ENCODE data around the gene MYCBP. TPM values are rescaled to one million over a fixed set of nuclear protein-coding genes. Genes with fewer than 3 reads are reported as not detected.
"Not testable (repeated sequence)": the region's sequence is repeated elsewhere in the genome, so short reads cannot be mapped to it uniquely, and the experiment has no call there.

MYCBP gene
- total RNA-seq, 4 donors from 2014 or later, result 21.6 to 31.4 (median 24.0) TPM

DNA sequence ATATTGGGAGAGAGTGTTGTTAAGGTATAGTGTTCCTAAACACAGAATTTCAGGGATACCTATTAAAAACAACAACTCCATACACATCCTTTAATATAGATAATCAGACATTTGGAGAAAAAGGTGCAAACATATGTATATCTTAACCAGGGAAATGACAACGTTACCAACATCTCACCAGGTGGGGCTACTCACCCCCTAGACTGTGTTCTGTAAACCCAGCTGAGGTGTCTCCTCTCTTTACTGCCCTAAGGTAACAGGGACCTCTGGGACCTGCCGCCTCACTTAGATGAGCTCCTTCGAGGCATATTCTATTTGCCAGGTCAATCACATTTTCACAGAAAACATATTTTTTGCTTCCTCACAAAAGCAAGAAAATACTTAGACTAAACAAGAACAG, 26.9 kb downstream of the MYCBP start:
- no peak for DNase-seq
- TF ChIP-seq, protein P1, sequence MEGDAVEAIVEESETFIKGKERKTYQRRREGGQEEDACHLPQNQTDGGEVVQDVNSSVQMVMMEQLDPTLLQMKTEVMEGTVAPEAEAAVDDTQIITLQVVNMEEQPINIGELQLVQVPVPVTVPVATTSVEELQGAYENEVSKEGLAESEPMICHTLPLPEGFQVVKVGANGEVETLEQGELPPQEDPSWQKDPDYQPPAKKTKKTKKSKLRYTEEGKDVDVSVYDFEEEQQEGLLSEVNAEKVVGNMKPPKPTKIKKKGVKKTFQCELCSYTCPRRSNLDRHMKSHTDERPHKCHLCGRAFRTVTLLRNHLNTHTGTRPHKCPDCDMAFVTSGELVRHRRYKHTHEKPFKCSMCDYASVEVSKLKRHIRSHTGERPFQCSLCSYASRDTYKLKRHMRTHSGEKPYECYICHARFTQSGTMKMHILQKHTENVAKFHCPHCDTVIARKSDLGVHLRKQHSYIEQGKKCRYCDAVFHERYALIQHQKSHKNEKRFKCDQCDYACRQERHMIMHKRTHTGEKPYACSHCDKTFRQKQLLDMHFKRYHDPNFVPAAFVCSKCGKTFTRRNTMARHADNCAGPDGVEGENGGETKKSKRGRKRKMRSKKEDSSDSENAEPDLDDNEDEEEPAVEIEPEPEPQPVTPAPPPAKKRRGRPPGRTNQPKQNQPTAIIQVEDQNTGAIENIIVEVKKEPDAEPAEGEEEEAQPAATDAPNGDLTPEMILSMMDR (IDR thresholded peaks at IDR 0.05), result no peak
- TF ChIP-seq POLR2A (IDR thresholded peaks at IDR 0.05), result no peak
- Histone ChIP-seq H3K4me1 (no peaks in the 10 kb centered on the region), H3K9me3 (no peaks in the 10 kb centered on the region), H3K27ac (no peak overlapping the region), H3K27me3 (no peaks in the 10 kb centered on the region), H3K36me3 (peaks cover 32 to 40% of the 10 kb centered on the region in 2 donors), H3K4me3 (replicated peaks in 1 of 3) (no peak overlapping the region)
- 96 to 100% methylated on average over 3 of the region's 3 CpGs for WGBS, 2 donors
- intact Hi-C loops (cut with DNase I), result no loop called here

DNA sequence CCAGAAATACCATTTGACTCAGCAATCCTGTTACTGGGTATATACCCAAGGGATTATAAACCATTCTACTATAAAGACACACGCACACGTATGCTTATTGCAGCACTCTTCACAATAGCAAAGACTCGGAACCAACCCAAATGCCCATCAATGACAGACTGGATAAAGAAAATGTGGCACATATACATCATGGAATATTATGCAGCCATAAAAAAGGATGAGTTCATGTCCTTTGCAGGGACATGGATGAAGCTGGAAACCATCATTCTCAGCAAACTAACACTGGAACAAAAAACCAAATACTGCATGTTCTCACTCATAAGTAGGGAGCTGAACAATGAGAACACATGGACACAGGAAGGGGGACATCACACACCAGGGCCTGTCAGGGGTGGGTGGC, 28.1 kb downstream of the MYCBP start:
- DNase-seq; H3K27me3 ChIP-seq; intact Hi-C loops (cut with DNase I); H3K27ac ChIP-seq; H3K4me3 ChIP-seq (replicated peaks in 1 of 3); H3K9me3 ChIP-seq; H3K4me1 ChIP-seq: not testable (repeated sequence)
- H3K36me3 ChIP-seq, result peaks cover 31 to 34% of the 10 kb centered on the region in 2 donors
- 97 to 100% methylated on average over 3 of the region's 3 CpGs for WGBS, 2 donors

DNA sequence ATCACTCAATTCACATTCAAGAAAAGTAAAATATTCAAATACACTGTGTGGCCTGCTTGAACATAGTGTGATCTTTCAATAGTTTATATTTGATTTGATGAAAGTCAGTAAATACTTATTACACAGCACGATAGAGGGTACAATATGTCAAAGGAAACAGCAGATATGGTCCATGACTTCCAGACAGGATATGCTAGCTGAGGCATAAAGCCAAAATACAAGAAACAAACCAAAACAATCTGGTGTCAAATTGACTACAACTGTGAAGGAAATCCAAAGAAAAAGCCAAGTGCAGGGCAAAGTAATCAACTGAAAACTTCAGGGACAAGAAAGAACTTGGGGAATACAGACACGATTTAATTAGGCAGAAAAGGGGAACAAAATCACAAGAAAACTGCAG, 32.9 kb downstream of the MYCBP start:
- Histone ChIP-seq H3K27me3 (no peaks in the 10 kb centered on the region), H3K36me3 (peaks cover 24 to 40% of the 10 kb centered on the region in 2 donors), H3K9me3 (no peaks in the 10 kb centered on the region), H3K4me1 (peaks cover 0 to 4% of the 10 kb centered on the region in 2 donors), H3K27ac (no peak overlapping the region), H3K4me3 (replicated peaks in 1 of 3) (no peak overlapping the region)
- no peak for DNase-seq
- WGBS, 2 donors, result 60 to 64% methylated on average over 2 of the region's 2 CpGs
- intact Hi-C loops (cut with DNase I), result no loop called here
- TF ChIP-seq POLR2A (IDR thresholded peaks at IDR 0.05), result no peak
- TF ChIP-seq, protein P1 (IDR thresholded peaks at IDR 0.05), result no peak

- DNase-seq, result no peak
- Histone ChIP-seq H3K36me3 (peaks cover 19 to 38% of the 10 kb centered on the region in 2 donors), H3K4me1 (peaks cover 0 to 4% of the 10 kb centered on the region in 2 donors), H3K27ac (no peak overlapping the region), H3K4me3 (replicated peaks in 1 of 3) (no peak overlapping the region), H3K27me3 (no peaks in the 10 kb centered on the region), H3K9me3 (no peaks in the 10 kb centered on the region)
- 81 to 86% methylated on average over 9 of the region's 9 CpGs for WGBS, 2 donors
- TF ChIP-seq POLR2A (IDR thresholded peaks at IDR 0.05), result no peak
- TF ChIP-seq, protein P1 (IDR thresholded peaks at IDR 0.05), result no peak
- intact Hi-C loops (cut with DNase I), result loop anchor here (10.0 kb wide), 1 partner anchor 815 kb away; no protein-coding TSS in a partner anchor
These were observed 33.8 kb downstream of the MYCBP start for GRCh38 chr1:38839363-38839762.

GRCh38 chr1:38836316-38836715, 36.8 kb downstream of the MYCBP start:
- H3K4me1 ChIP-seq; DNase-seq; H3K9me3 ChIP-seq; H3K27ac ChIP-seq; H3K4me3 ChIP-seq (replicated peaks in 1 of 3); H3K27me3 ChIP-seq: not testable (repeated sequence)
- H3K36me3 ChIP-seq, result peaks cover 19 to 24% of the 10 kb centered on the region in 2 donors
- intact Hi-C loops (cut with DNase I), result loop anchor here (10.0 kb wide), 1 partner anchor 812 kb away; no protein-coding TSS in a partner anchor
- WGBS, 2 donors, result 88 to 91% methylated on average over 10 of the region's 10 CpGs

- H3K4me1 ChIP-seq, result no peaks in the 10 kb centered on the region
- no peaks in the 10 kb centered on the region for H3K9me3 ChIP-seq
- intact Hi-C loops (cut with DNase I), result loop anchor here (10.0 kb wide), 1 partner anchor 810 kb away; no protein-coding TSS in a partner anchor
- TF ChIP-seq, protein P1 (IDR thresholded peaks at IDR 0.05), result peak; percentile 22 to 74 (median 73)
- no peak for TF ChIP-seq POLR2A (IDR thresholded peaks at IDR 0.05)
- WGBS, 2 donors, result 21 to 24% methylated on average over 3 of the region's 3 CpGs
- no peak overlapping the region for H3K27ac ChIP-seq
- no peak overlapping the region for H3K4me3 ChIP-seq (replicated peaks in 1 of 3)
- no peaks in the 10 kb centered on the region for H3K27me3 ChIP-seq
- peak; percentile 29 to 36 for DNase-seq
- peaks cover 19 to 24% of the 10 kb centered on the region in 2 donors for H3K36me3 ChIP-seq
These were observed 38.0 kb downstream of the MYCBP start for GRCh38 chr1:38834937-38835827.
